ENCODE data around the gene ARG1. TPM values are rescaled to one million over a fixed set of nuclear protein-coding genes. Genes with fewer than 3 reads are reported as not detected.

ARG1 gene
- total RNA-seq, 2 donors from 2014 or later = not detected

GRCh38 chr6:131558922-131559321, 14.1 kb upstream of the ARG1 start:
- H3K36me3 Mint-ChIP-seq = no peaks in the 10 kb centered on the region
- ATAC-seq = no peak

GRCh38 chr6:131561925-131562707, 10.9 kb upstream of the ARG1 start:
- Mint-ChIP-seq H3K9me3 (no peaks in the 10 kb centered on the region), H3K4me1 (ENCODE audit: low read depth in 2 of 2) (no peaks in the 10 kb centered on the region), H3K27ac (no peak overlapping the region), H3K4me3 (no peak overlapping the region), H3K36me3 (no peaks in the 10 kb centered on the region), H3K27me3 (peaks cover 0 to 4% of the 10 kb centered on the region in 2 donors)
- ATAC-seq (no peak), DNase-seq (ENCODE audit: low spot score) (no peak)

More at GRCh38 chr6:131558922-131559321, 14.1 kb upstream of the ARG1 start:
- H3K27ac Mint-ChIP-seq = no peak overlapping the region
- DNase-seq (ENCODE audit: low spot score) = no peak
- H3K9me3 Mint-ChIP-seq = no peaks in the 10 kb centered on the region
- no peaks in the 10 kb centered on the region for H3K4me1 Mint-ChIP-seq (ENCODE audit: low read depth in 2 of 2)
- H3K4me3 Mint-ChIP-seq = no peak overlapping the region
- H3K27me3 Mint-ChIP-seq = peaks cover 0 to 6% of the 10 kb centered on the region in 2 donors

GRCh38 chr6:131565056-131565455, 8.0 kb upstream of the ARG1 start:
- no peaks in the 10 kb centered on the region for H3K9me3 Mint-ChIP-seq
- no peak for DNase-seq (ENCODE audit: low spot score)
- peaks cover 0 to 4% of the 10 kb centered on the region in 2 donors for H3K27me3 Mint-ChIP-seq
- no peaks in the 10 kb centered on the region for H3K36me3 Mint-ChIP-seq
- H3K4me1 Mint-ChIP-seq (ENCODE audit: low read depth in 2 of 2) = no peaks in the 10 kb centered on the region
- no peak overlapping the region for H3K4me3 Mint-ChIP-seq
- no peak for ATAC-seq
- no peak overlapping the region for H3K27ac Mint-ChIP-seq

GRCh38 chr6:131568726-131569125, 4.3 kb upstream of the ARG1 start:
- Mint-ChIP-seq H3K9me3 (no peaks in the 10 kb centered on the region), H3K4me3 (no peak overlapping the region), H3K36me3 (no peaks in the 10 kb centered on the region), H3K27ac (no peak overlapping the region), H3K27me3 (no peaks in the 10 kb centered on the region), H3K4me1 (ENCODE audit: low read depth in 2 of 2) (no peaks in the 10 kb centered on the region)
- DNase-seq (ENCODE audit: low spot score) = no peak
- no peak for ATAC-seq

- Mint-ChIP-seq H3K4me3 (no peak overlapping the region), H3K27ac (no peak overlapping the region), H3K36me3 (no peaks in the 10 kb centered on the region), H3K4me1 (ENCODE audit: low read depth in 2 of 2) (peaks cover 0 to 3% of the 10 kb centered on the region in 2 donors), H3K9me3 (no peaks in the 10 kb centered on the region), H3K27me3 (no peaks in the 10 kb centered on the region)
- no peak for DNase-seq (ENCODE audit: low spot score)
- no peak for ATAC-seq
Observed at GRCh38 chr6:131574133-131574532, 1.1 kb downstream of the ARG1 start.

GRCh38 chr6:131574686-131575085, 1.7 kb downstream of the ARG1 start:
- H3K4me3 Mint-ChIP-seq = no peak overlapping the region
- no peaks in the 10 kb centered on the region for H3K9me3 Mint-ChIP-seq
- ATAC-seq (no peak), DNase-seq (ENCODE audit: low spot score) (no peak)
- no peaks in the 10 kb centered on the region for H3K27me3 Mint-ChIP-seq
- no peak overlapping the region for H3K27ac Mint-ChIP-seq
- no peaks in the 10 kb centered on the region for H3K36me3 Mint-ChIP-seq
- peaks cover 0 to 3% of the 10 kb centered on the region in 2 donors for H3K4me1 Mint-ChIP-seq (ENCODE audit: low read depth in 2 of 2)

- no peak overlapping the region for H3K4me3 Mint-ChIP-seq
- DNase-seq (ENCODE audit: low spot score) (no peak), ATAC-seq (no peak)
- H3K27me3 Mint-ChIP-seq = no peaks in the 10 kb centered on the region
- H3K9me3 Mint-ChIP-seq = no peaks in the 10 kb centered on the region
- peaks cover 0 to 3% of the 10 kb centered on the region in 2 donors for H3K4me1 Mint-ChIP-seq (ENCODE audit: low read depth in 2 of 2)
- H3K36me3 Mint-ChIP-seq = no peaks in the 10 kb centered on the region
- H3K27ac Mint-ChIP-seq = no peak overlapping the region
Observed at GRCh38 chr6:131575834-131576478, 2.9 kb downstream of the ARG1 start.

GRCh38 chr6:131581523-131581922, 8.5 kb downstream of the ARG1 start:
- H3K9me3 Mint-ChIP-seq = no peaks in the 10 kb centered on the region
- no peak for ATAC-seq
- H3K27me3 Mint-ChIP-seq = no peaks in the 10 kb centered on the region
- H3K27ac Mint-ChIP-seq = no peak overlapping the region
- no peak for DNase-seq (ENCODE audit: low spot score)
- no peaks in the 10 kb centered on the region for H3K36me3 Mint-ChIP-seq
- H3K4me1 Mint-ChIP-seq (ENCODE audit: low read depth in 2 of 2) = peaks cover 0 to 3% of the 10 kb centered on the region in 2 donors
- H3K4me3 Mint-ChIP-seq = no peak overlapping the region

- Mint-ChIP-seq H3K36me3 (peaks cover 20% of the 10 kb centered on the region), H3K9me3 (no peaks in the 10 kb centered on the region), H3K27ac (no peak overlapping the region), H3K4me3 (no peak overlapping the region), H3K4me1 (ENCODE audit: low read depth in 2 of 2) (peaks cover 0 to 3% of the 10 kb centered on the region in 2 donors), H3K27me3 (no peaks in the 10 kb centered on the region)
- ATAC-seq (no peak), DNase-seq (ENCODE audit: low spot score) (no peak)
Observed at GRCh38 chr6:131586543-131586942, 13.5 kb downstream of the ARG1 start.

- peaks cover 20% of the 10 kb centered on the region for H3K36me3 Mint-ChIP-seq
- ATAC-seq (no peak), DNase-seq (ENCODE audit: low spot score) (no peak)
- H3K4me3 Mint-ChIP-seq = no peak overlapping the region
- no peaks in the 10 kb centered on the region for H3K9me3 Mint-ChIP-seq
- H3K27ac Mint-ChIP-seq = no peak overlapping the region
- H3K27me3 Mint-ChIP-seq = no peaks in the 10 kb centered on the region
- peaks cover 0 to 3% of the 10 kb centered on the region in 2 donors for H3K4me1 Mint-ChIP-seq (ENCODE audit: low read depth in 2 of 2)
Observed at GRCh38 chr6:131587909-131588308, 14.9 kb downstream of the ARG1 start.

GRCh38 chr6:131588643-131589042, 15.6 kb downstream of the ARG1 start:
- H3K27ac Mint-ChIP-seq = no peak overlapping the region
- H3K27me3 Mint-ChIP-seq = no peaks in the 10 kb centered on the region
- H3K4me3 Mint-ChIP-seq = no peak overlapping the region
- H3K9me3 Mint-ChIP-seq = no peaks in the 10 kb centered on the region
- DNase-seq (ENCODE audit: low spot score) (no peak), ATAC-seq (no peak)
- H3K36me3 Mint-ChIP-seq = peaks cover 20% of the 10 kb centered on the region
- H3K4me1 Mint-ChIP-seq (ENCODE audit: low read depth in 2 of 2) = peaks cover 0 to 3% of the 10 kb centered on the region in 2 donors

GRCh38 chr6:131592935-131593334, 19.9 kb downstream of the ARG1 start:
- DNase-seq (ENCODE audit: low spot score) (no peak), ATAC-seq (no peak)
- Mint-ChIP-seq H3K27ac (no peak overlapping the region), H3K9me3 (no peaks in the 10 kb centered on the region), H3K4me1 (ENCODE audit: low read depth in 2 of 2) (no peaks in the 10 kb centered on the region), H3K4me3 (no peak overlapping the region), H3K27me3 (no peaks in the 10 kb centered on the region), H3K36me3 (peaks cover 32% of the 10 kb centered on the region)

GRCh38 chr6:131594074-131594473, 21.0 kb downstream of the ARG1 start:
- ATAC-seq = no peak
- Mint-ChIP-seq H3K27me3 (no peaks in the 10 kb centered on the region), H3K36me3 (peaks cover 30% of the 10 kb centered on the region)

GRCh38 chr6:131597446-131597845, 24.4 kb downstream of the ARG1 start:
- H3K36me3 Mint-ChIP-seq = peaks cover 29% of the 10 kb centered on the region
- H3K27me3 Mint-ChIP-seq = no peaks in the 10 kb centered on the region
- no peak overlapping the region for H3K27ac Mint-ChIP-seq
- H3K4me3 Mint-ChIP-seq = no peak overlapping the region
- no peak for ATAC-seq
- DNase-seq (ENCODE audit: low spot score) = no peak
- no peaks in the 10 kb centered on the region for H3K9me3 Mint-ChIP-seq
- no peaks in the 10 kb centered on the region for H3K4me1 Mint-ChIP-seq (ENCODE audit: low read depth in 2 of 2)

More at GRCh38 chr6:131594074-131594473, 21.0 kb downstream of the ARG1 start:
- H3K4me1 Mint-ChIP-seq (ENCODE audit: low read depth in 2 of 2) = no peaks in the 10 kb centered on the region
- H3K27ac Mint-ChIP-seq = no peak overlapping the region
- no peak for DNase-seq (ENCODE audit: low spot score)
- no peaks in the 10 kb centered on the region for H3K9me3 Mint-ChIP-seq
- H3K4me3 Mint-ChIP-seq = no peak overlapping the region
